ENCODE data around the gene HADH.

- no peak for TF ChIP-seq CTCF (IDR thresholded peaks at IDR 0.05)
- TF ChIP-seq POLR2A (IDR thresholded peaks at IDR 0.05), result no peak
These were observed 15.2 kb upstream of the HADH start for GRCh38 chr4:107974523-107974922.

Measured in thyroid gland (tissue), 4 donors.